ENCODE results near the gene PDE3A. TPM values are rescaled to one million over a fixed set of nuclear protein-coding genes. Genes with fewer than 3 reads are reported as not detected.

Gene PDE3A
- total and polyA plus RNA-seq, 2 of the 4 experiments (the other 2 are of a cell fraction), result 0.09 to 0.18 TPM

- H3K9ac ChIP-seq (ENCODE audit: low read depth, low read length), result peak overlapping the region; percentile 84
- TF ChIP-seq MXI1 (IDR thresholded peaks at IDR 0.05; ENCODE audit: borderline replicate concordance, low read depth, low read length) (no peak), NFE2L2 (IDR thresholded peaks at IDR 0.05; ENCODE audit: low read depth, low read length) (no peak), BHLHE40 (IDR thresholded peaks at IDR 0.05; ENCODE audit: low read depth, low read length) (no peak), RCOR1 (IDR thresholded peaks at IDR 0.05; ENCODE audit: insufficient replicate concordance, low read length) (no peak), RFX5 (IDR thresholded peaks at IDR 0.05; ENCODE audit: low read depth, low read length) (no peak), FOS (IDR thresholded peaks at IDR 0.05; ENCODE audit: low read depth, low read length) (no peak), MAZ (IDR thresholded peaks at IDR 0.05; ENCODE audit: borderline replicate concordance, low read depth, low read length) (no peak), POLR2A (IDR thresholded peaks at IDR 0.05; ENCODE audit: low read depth, low read length) (0 out of 2 replicates have a peak, but pooled peaks have one; percentile 16), RAD21 (IDR thresholded peaks at IDR 0.05; ENCODE audit: low read length) (no peak), MAFK (IDR thresholded peaks at IDR 0.05; ENCODE audit: low read depth, low read length) (no peak), CHD1 (IDR thresholded peaks at IDR 0.05; ENCODE audit: low read depth, low read length) (no peak), SMC3 (IDR thresholded peaks at IDR 0.05; ENCODE audit: low read depth, low read length) (no peak)
- TF ChIP-seq, protein P1, sequence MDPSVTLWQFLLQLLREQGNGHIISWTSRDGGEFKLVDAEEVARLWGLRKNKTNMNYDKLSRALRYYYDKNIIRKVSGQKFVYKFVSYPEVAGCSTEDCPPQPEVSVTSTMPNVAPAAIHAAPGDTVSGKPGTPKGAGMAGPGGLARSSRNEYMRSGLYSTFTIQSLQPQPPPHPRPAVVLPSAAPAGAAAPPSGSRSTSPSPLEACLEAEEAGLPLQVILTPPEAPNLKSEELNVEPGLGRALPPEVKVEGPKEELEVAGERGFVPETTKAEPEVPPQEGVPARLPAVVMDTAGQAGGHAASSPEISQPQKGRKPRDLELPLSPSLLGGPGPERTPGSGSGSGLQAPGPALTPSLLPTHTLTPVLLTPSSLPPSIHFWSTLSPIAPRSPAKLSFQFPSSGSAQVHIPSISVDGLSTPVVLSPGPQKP (IDR thresholded peaks at IDR 0.05; ENCODE audit: borderline replicate concordance, low read depth, low read length), result no peak
- TF ChIP-seq, protein P2, sequence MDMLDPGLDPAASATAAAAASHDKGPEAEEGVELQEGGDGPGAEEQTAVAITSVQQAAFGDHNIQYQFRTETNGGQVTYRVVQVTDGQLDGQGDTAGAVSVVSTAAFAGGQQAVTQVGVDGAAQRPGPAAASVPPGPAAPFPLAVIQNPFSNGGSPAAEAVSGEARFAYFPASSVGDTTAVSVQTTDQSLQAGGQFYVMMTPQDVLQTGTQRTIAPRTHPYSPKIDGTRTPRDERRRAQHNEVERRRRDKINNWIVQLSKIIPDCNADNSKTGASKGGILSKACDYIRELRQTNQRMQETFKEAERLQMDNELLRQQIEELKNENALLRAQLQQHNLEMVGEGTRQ (IDR thresholded peaks at IDR 0.05; ENCODE audit: low read depth, low read length), result no peak
Observed at GRCh38 chr12:20368651-20369304, 441 bp downstream of the PDE3A start.

More at GRCh38 chr12:20368651-20369304, 441 bp downstream of the PDE3A start:
- H4K91ac ChIP-seq (ENCODE audit: insufficient read depth, low read depth, low read length), result no peak overlapping the region; the same call in 1 of the 2 replicates
- peak overlapping the region; percentile 89 for H3K4me2 ChIP-seq (ENCODE audit: low read depth, low read length)
- H3K9me3 ChIP-seq (ENCODE audit: control insufficient read depth, insufficient read depth, low read length), result no peaks in the 10 kb centered on the region
- H3K9me1 ChIP-seq (ENCODE audit: insufficient read depth, low read length), result no peaks in the 10 kb centered on the region
- dilution Hi-C loops (cut with HindIII; ENCODE audit: low sequenced_read_pairs, unreplicated experiment) (no loop called here), in situ Hi-C loops (cut with MboI; ENCODE audit: low sequenced_read_pairs) (loop anchor here (10.0 kb wide), 1 partner anchor 624 kb away; no protein-coding TSS in a partner anchor), intact Hi-C loops (cut with micrococcal nuclease) (loop anchor here (1.0 to 5.0 kb wide), 5 partner anchors 233 to 630 kb away; no protein-coding TSS in a partner anchor)
- H3K14ac ChIP-seq (replicated peaks; ENCODE audit: low read depth, low read length), result no peak overlapping the region
- peak; percentile 37 for DNase-seq
- H3K56ac ChIP-seq (ENCODE audit: extremely low read depth, insufficient read depth, low read length), result peak overlapping the region; percentile 32; the same call in 1 of the 2 replicates
- ChIA-PET POLR2A (ENCODE audit: unreplicated experiment) (no interaction called here), CTCF (interaction anchor here (0.6 to 1.4 kb wide), 4 partner anchors 12 to 1918 kb away, joined by 3 to 6 read pairs (median 4); no protein-coding TSS in a partner anchor)
- no peaks in the 10 kb centered on the region for H4K20me1 ChIP-seq (ENCODE audit: insufficient read depth, low read length)
- no peak overlapping the region; a peak in 1 of 4 replicates for H4K8ac ChIP-seq (ENCODE audit: low read depth in 2 of 2, low read length in 2 of 2)
- H2AK9ac ChIP-seq (replicated peaks; ENCODE audit: low read depth, low read length, poor library complexity), result no peak overlapping the region
- H2AK5ac ChIP-seq (ENCODE audit: low read depth, low read length), result no peak overlapping the region
- H3K27ac ChIP-seq (ENCODE audit: insufficient read depth, low read length), result peak overlapping the region; percentile 89
- H2BK5ac ChIP-seq (ENCODE audit: low read depth, low read length, poor library complexity, severe bottlenecking), result peak overlapping the region; percentile 72
- no TSS peak for BruUV-seq (replicated peaks)
- H3K27me3 ChIP-seq (ENCODE audit: control insufficient read depth, insufficient read depth, low read length), result no peaks in the 10 kb centered on the region
- H3K4me3 ChIP-seq (ENCODE audit: insufficient read depth, low read depth, low read length), result peak overlapping the region; percentile 89
- no peaks in the 10 kb centered on the region for H3K4me1 ChIP-seq (ENCODE audit: control insufficient read depth, insufficient read depth, low read length)
- peak; percentile 55 for ATAC-seq (ENCODE audit: low read depth)
- H3K23ac ChIP-seq (ENCODE audit: low read depth, low read length), result peak overlapping the region; percentile 65; the same call in 1 of the 2 replicates
- H3K4ac ChIP-seq (ENCODE audit: low read depth, low read length), result 0 out of 2 replicates have a peak overlapping the region, but pooled peaks have one; percentile 3
- no peak overlapping the region for H2BK20ac ChIP-seq (ENCODE audit: low read depth, low read length)
- H2BK15ac ChIP-seq (ENCODE audit: low read depth, low read length), result no peak overlapping the region
- H3K36me3 ChIP-seq (ENCODE audit: control insufficient read depth, insufficient read depth, low read length), result no peaks in the 10 kb centered on the region
- WGBS, 2 experiments (ENCODE audit: extremely low coverage in 2 of 2, insufficient read length in 1 of 2), result 2% methylated on average over 13 of the region's 50 CpGs; no CpG with 5 or more reads in 1 of the 2 experiments
- peak overlapping the region; percentile 87 for H2AFZ ChIP-seq (replicated peaks; ENCODE audit: low read length, poor library complexity)
- H3K79me1 ChIP-seq (ENCODE audit: low read depth in 1 of 2, low read length in 2 of 2), result no peaks in the 10 kb centered on the region
- H3K18ac ChIP-seq (ENCODE audit: low read depth, low read length), result peak overlapping the region; percentile 78; the same call in 1 of the 2 replicates
- H2BK120ac ChIP-seq (ENCODE audit: low read depth, low read length), result no peak overlapping the region
- 0 out of 2 replicates have a peak overlapping the region, but pooled peaks have one; percentile 11 for H4K5ac ChIP-seq (ENCODE audit: low read depth, low read length)

Measured in IMR-90 (cell line).